ENCODE results near the gene ANXA6.

Gene ANXA6

DNA sequence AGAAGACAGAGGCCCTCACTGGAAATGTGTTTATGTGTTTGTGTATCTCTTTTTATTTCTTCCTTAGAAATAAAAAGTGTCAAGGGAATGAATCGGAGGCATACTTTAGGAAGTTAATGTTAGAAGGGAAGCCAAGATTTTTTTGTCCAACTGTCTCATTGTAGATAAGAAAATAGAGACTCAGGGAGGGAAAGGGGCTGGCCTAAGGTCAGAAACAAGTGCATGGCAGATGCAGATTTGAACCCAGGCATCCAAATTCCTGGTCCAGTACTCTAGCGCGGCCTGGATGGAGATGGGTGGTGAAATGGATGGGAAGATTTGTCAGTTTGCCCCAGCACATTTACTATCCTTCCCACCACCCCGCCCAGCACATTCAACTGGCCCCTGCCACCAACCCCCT, 56.9 kb downstream of the ANXA6 start:
- TF ChIP-seq, protein P1, sequence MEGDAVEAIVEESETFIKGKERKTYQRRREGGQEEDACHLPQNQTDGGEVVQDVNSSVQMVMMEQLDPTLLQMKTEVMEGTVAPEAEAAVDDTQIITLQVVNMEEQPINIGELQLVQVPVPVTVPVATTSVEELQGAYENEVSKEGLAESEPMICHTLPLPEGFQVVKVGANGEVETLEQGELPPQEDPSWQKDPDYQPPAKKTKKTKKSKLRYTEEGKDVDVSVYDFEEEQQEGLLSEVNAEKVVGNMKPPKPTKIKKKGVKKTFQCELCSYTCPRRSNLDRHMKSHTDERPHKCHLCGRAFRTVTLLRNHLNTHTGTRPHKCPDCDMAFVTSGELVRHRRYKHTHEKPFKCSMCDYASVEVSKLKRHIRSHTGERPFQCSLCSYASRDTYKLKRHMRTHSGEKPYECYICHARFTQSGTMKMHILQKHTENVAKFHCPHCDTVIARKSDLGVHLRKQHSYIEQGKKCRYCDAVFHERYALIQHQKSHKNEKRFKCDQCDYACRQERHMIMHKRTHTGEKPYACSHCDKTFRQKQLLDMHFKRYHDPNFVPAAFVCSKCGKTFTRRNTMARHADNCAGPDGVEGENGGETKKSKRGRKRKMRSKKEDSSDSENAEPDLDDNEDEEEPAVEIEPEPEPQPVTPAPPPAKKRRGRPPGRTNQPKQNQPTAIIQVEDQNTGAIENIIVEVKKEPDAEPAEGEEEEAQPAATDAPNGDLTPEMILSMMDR (IDR thresholded peaks at IDR 0.05; ENCODE audit: control insufficient read depth, insufficient read depth, low read depth, low read length, missing control alignments), result no peak
- DNase-seq (ENCODE audit: low read depth), result no peak
- no peak overlapping the region for H3K4me3 ChIP-seq (ENCODE audit: control insufficient read depth, low read depth, low read length)

GRCh38 chr5:151098768-151099121, 58.8 kb downstream of the ANXA6 start:
- no peak for DNase-seq (ENCODE audit: low read depth)
- no peak overlapping the region for H3K4me3 ChIP-seq (ENCODE audit: control insufficient read depth, low read depth, low read length)
- TF ChIP-seq, protein P1 (IDR thresholded peaks at IDR 0.05; ENCODE audit: control insufficient read depth, insufficient read depth, low read depth, low read length, missing control alignments), result no peak

GRCh38 chr5:151097820-151098767, 59.5 kb downstream of the ANXA6 start:
- TF ChIP-seq, protein P1 (IDR thresholded peaks at IDR 0.05; ENCODE audit: control insufficient read depth, insufficient read depth, low read depth, low read length, missing control alignments), result no peak
- H3K4me3 ChIP-seq (ENCODE audit: control insufficient read depth, low read depth, low read length), result no peak overlapping the region
- DNase-seq (ENCODE audit: low read depth), result no peak

DNA sequence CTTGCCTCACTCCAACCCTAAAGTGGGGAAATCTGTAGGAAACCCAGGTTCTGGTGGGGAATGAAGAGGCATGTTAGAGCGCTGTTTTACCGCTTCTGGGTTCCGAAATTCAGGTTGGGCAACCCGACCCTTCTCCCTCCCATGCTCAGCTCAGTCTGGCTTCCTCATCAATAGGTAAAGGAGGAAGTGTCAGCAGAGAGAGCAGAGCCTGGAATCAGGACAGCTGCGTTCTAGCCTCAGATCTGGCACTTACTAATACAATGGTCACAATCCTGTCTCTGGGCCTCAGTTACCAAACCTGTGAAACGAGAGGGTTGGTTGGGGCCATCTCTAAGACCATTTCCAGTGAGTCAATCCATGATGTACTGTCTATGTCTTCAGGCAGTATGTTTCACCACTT, 60.5 kb downstream of the ANXA6 start:
- no peak for DNase-seq (ENCODE audit: low read depth)
- no peak overlapping the region for H3K4me3 ChIP-seq (ENCODE audit: control insufficient read depth, low read depth, low read length)
- TF ChIP-seq, protein P1 (IDR thresholded peaks at IDR 0.05; ENCODE audit: control insufficient read depth, insufficient read depth, low read depth, low read length, missing control alignments), result no peak

DNA sequence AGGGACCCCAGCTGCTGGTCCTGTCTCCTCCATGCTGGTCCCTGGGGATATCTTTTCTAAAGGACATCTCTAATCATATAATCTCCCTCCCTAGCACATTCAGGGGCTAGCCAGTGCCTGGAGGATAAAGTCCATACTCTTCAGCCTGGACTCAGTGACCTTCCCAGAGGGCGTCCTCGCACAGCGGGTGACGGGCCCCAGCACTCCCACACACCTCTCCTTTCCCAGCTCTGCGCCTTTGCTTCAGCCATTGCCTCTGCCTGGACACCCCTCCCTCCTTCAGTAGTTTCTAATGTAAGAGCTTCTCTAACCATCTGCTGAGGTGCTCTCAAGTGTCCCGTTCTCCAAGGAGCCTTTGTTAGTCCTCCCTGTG, 61.6 kb downstream of the ANXA6 start:
- DNase-seq (ENCODE audit: low read depth), result no peak
- TF ChIP-seq, protein P1 (IDR thresholded peaks at IDR 0.05; ENCODE audit: control insufficient read depth, insufficient read depth, low read depth, low read length, missing control alignments), result no peak
- no peak overlapping the region for H3K4me3 ChIP-seq (ENCODE audit: control insufficient read depth, low read depth, low read length)

DNA sequence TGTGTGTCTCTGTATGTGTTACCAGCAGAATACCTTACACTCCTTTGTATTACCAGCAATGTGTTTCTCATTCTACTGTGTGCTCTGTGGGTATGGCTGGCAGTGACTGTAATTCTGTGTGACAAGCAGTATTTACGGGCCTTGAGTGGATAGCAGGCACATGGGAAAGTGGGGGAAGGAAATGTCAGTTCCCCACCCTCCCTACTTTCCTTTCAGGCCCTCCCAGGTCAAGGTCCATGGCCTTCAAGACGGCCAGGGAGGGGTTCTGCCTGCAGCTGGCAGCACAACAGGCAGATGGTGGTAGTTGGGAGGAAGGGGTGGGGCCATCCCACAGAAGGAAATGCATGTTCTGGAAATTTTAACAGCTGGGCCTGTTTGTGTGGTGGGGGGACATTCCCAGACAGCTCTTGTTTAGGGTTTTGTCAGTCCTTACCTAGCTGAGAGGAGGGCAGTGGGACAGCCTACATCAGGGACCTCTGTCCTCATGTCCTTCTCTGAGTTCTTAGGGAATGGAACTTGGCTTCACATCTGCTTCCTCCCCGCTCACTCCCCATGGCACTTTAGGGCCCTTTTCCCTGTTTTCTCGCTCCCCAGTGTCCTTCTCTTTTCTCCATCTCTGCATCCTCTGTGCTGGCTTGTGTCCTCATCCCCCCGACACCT, 62.1 kb downstream of the ANXA6 start:
- H3K4me3 ChIP-seq (ENCODE audit: control insufficient read depth, low read depth, low read length), result no peak overlapping the region
- no peak for DNase-seq (ENCODE audit: low read depth)
- TF ChIP-seq, protein P1 (IDR thresholded peaks at IDR 0.05; ENCODE audit: control insufficient read depth, insufficient read depth, low read depth, low read length, missing control alignments), result no peak
